H1 (cell line): ENCODE measurements around the gene CRABP2. TPM values are rescaled to one million over a fixed set of nuclear protein-coding genes. Genes with fewer than 3 reads are reported as not detected.

Source experiments
- CTCF ChIA-PET: fragments of 300-600 bp; sonication (Branson Sonifier 250); formaldehyde crosslinking; loops from one replicate; lab custom pipeline; 2021; ENCODE audit not compliant: partially characterized antibody; lab: Charles Lee
- POLR2A ChIA-PET: fragments of 300-600 bp; sonication (Branson Sonifier 250); formaldehyde crosslinking; loops from one replicate; lab custom pipeline; 2021; ENCODE audit warnings: inconsistent platforms; ENCODE audit not compliant: partially characterized antibody; lab: Charles Lee
- DNase-seq, 2 experiments: peaks; one replicate each; pipeline versions ENCODE4 v3.0.0 to v3.0.0-alpha.2; 2010 to 2022; ENCODE audit warnings: low spot score in 2 of 2, low read depth in 1 of 2, mixed read lengths in 1 of 2
- FAIRE-seq: peaks from 2 replicates; lab custom pipeline; 2011; peaks lifted over from hg19 to GRCh38; lab: Jason Lieb, UNC
- H2AFZ ChIP-seq: 2 replicates; pipeline ENCODE4 v1.8.1; 2012; ENCODE audit warnings: low read length, inconsistent platforms
- H2AK5ac ChIP-seq: 2 replicates; pipeline ENCODE4 v1.6.1; 2013; ENCODE audit warnings: low read depth, low read length
- H2BK120ac ChIP-seq: replicated peaks from 2 replicates; pipeline ENCODE3; 2013; ENCODE audit warnings: low read depth, low read length, inconsistent platforms
- H2BK12ac ChIP-seq: 2 replicates; pipeline ENCODE4 v1.6.1; 2013; ENCODE audit warnings: low read depth, low read length
- H2BK15ac ChIP-seq: 2 replicates; pipeline ENCODE4 v1.6.1; 2013; ENCODE audit warnings: low read length
- H2BK20ac ChIP-seq: 2 replicates; pipeline ENCODE4 v1.6.1; 2013; ENCODE audit warnings: low read length
- H2BK5ac ChIP-seq: 2 replicates; pipeline ENCODE4 v1.6.1; 2013; ENCODE audit warnings: low read depth, low read length
- H3K14ac ChIP-seq: 2 replicates; pipeline ENCODE4 v1.6.1; 2013; ENCODE audit warnings: inconsistent platforms; ENCODE audit not compliant: insufficient read length
- H3K18ac ChIP-seq: 2 replicates; pipeline ENCODE4 v1.6.1; 2013; ENCODE audit warnings: low read length; ENCODE audit errors: extremely low read depth
- H3K23ac ChIP-seq: 2 replicates; pipeline ENCODE4 v1.6.1; 2013; ENCODE audit warnings: inconsistent platforms; ENCODE audit not compliant: insufficient read length
- H3K23me2 ChIP-seq: 2 replicates; pipeline ENCODE4 v1.6.1; 2013; ENCODE audit warnings: low read depth, low read length
- H3K27ac ChIP-seq: 2 replicates; pipeline ENCODE4 v1.6.1; 2011; ENCODE audit warnings: low read depth, low read length, inconsistent platforms
- H3K27me3 ChIP-seq, 4 experiments: replicated peaks in 1 of 4; 1 replicate in 1 of 4; 2 replicates in 3 of 4; pipeline versions ENCODE4 v1.6.1 to v1.8.1; 2011 to 2013; ENCODE audit warnings: low read length in 3 of 4, mild to moderate bottlenecking in 3 of 4, inconsistent platforms in 2 of 4, mixed read lengths in 2 of 4, moderate library complexity in 1 of 4; ENCODE audit not compliant: control insufficient read depth in 3 of 4, insufficient read depth in 3 of 4; ENCODE audit errors: extremely low read depth in 1 of 4
- H3K36me3 ChIP-seq, 4 experiments: 2 replicates each; pipeline versions ENCODE4 v1.6.1 to v1.8.1; 2011 to 2013; ENCODE audit warnings: mild to moderate bottlenecking in 4 of 4, low read length in 3 of 4, moderate library complexity in 2 of 4, control low read depth in 1 of 4, inconsistent platforms in 1 of 4; ENCODE audit not compliant: insufficient read depth in 4 of 4, control insufficient read depth in 2 of 4
- H3K4ac ChIP-seq: replicated peaks from 2 replicates; pipeline ENCODE3; 2013; ENCODE audit warnings: low read length, low read depth, mixed read lengths, inconsistent platforms; ENCODE audit not compliant: insufficient read length
- H3K4me1 ChIP-seq, 4 experiments: replicated peaks in 1 of 4; 1 replicate in 1 of 4; 2 replicates in 3 of 4; pipeline versions ENCODE4 v1.6.1 to v1.8.1; 2011 to 2013; ENCODE audit warnings: low read length in 3 of 4, inconsistent platforms in 2 of 4, mixed read lengths in 1 of 4; ENCODE audit not compliant: insufficient read depth in 4 of 4, control insufficient read depth in 3 of 4
- H3K4me2 ChIP-seq, 2 experiments: 2 replicates each; pipeline versions ENCODE4 v1.6.1 to v1.8.1; 2011 to 2013; ENCODE audit warnings: low read depth in 2 of 2, low read length in 2 of 2, control low read depth in 1 of 2, inconsistent platforms in 1 of 2, mild to moderate bottlenecking in 1 of 2; ENCODE audit not compliant: insufficient read depth in 1 of 2
- H3K4me3 ChIP-seq, 4 experiments: fragments of 200-600, 300-600 bp in 1 of 4; sonication (generic), shearing (Covaris generic), sonication (Bioruptor Twin) in 1 of 4; 2 replicates each; pipeline versions ENCODE4 v1.5.1 to v1.8.1; 2011 to 2016; ENCODE audit warnings: low read length in 4 of 4, low read depth in 3 of 4, control low read depth in 2 of 4, inconsistent platforms in 2 of 4, mild to moderate bottlenecking in 2 of 4, mixed read lengths in 1 of 4, moderate library complexity in 1 of 4; ENCODE audit not compliant: insufficient read depth in 2 of 4; ENCODE audit errors: extremely low read depth in 1 of 4
- H3K56ac ChIP-seq: replicated peaks from 2 replicates; pipeline ENCODE3; 2013; ENCODE audit warnings: low read depth, mild to moderate bottlenecking, mixed read lengths, low read length, inconsistent platforms; ENCODE audit not compliant: insufficient read length
- H3K79me1 ChIP-seq: 2 replicates; pipeline ENCODE4 v1.6.1; 2013; ENCODE audit warnings: low read depth, low read length, control low read depth
- H3K79me2 ChIP-seq, 2 experiments: 2 replicates each; pipeline versions ENCODE4 v1.6.1 to v1.8.1; 2012 to 2013; ENCODE audit warnings: low read length in 2 of 2, mild to moderate bottlenecking in 2 of 2, inconsistent platforms in 1 of 2; ENCODE audit not compliant: insufficient read depth in 2 of 2, control insufficient read depth in 1 of 2
- H3K9ac ChIP-seq, 4 experiments: replicated peaks in 1 of 4; 1 replicate in 1 of 4; 2 replicates in 3 of 4; pipeline versions ENCODE4 v1.6.1 to v1.8.1; 2011 to 2013; ENCODE audit warnings: low read depth in 3 of 4, low read length in 3 of 4, control low read depth in 2 of 4, mild to moderate bottlenecking in 2 of 4, moderate library complexity in 2 of 4, inconsistent platforms in 1 of 4; ENCODE audit errors: extremely low read depth in 1 of 4
- H3K9me3 ChIP-seq, 2 experiments: 2 replicates each; pipeline versions ENCODE4 v1.6.1 to v1.8.1; 2012 to 2013; ENCODE audit warnings: mild to moderate bottlenecking in 2 of 2, moderate library complexity in 2 of 2, control low read depth in 1 of 2, inconsistent platforms in 1 of 2, low read depth in 1 of 2, low read length in 1 of 2, mixed read lengths in 1 of 2; ENCODE audit not compliant: insufficient read depth in 2 of 2
- H4K20me1 ChIP-seq, 2 experiments: replicated peaks in 1 of 2; 2 replicates each; pipeline versions ENCODE3 to v1.8.1; 2011 to 2013; ENCODE audit warnings: inconsistent platforms in 2 of 2, low read length in 2 of 2, mild to moderate bottlenecking in 1 of 2; ENCODE audit not compliant: insufficient read depth in 2 of 2, control insufficient read depth in 1 of 2
- H4K5ac ChIP-seq: 2 replicates; pipeline ENCODE4 v1.6.1; 2013; ENCODE audit warnings: low read length, low read depth, mixed read lengths, inconsistent platforms; ENCODE audit not compliant: insufficient read length
- H4K8ac ChIP-seq: 2 replicates; pipeline ENCODE4 v1.8.0; 2013; ENCODE audit warnings: mild to moderate bottlenecking, moderate library complexity, low read length, inconsistent platforms; ENCODE audit not compliant: insufficient read depth; ENCODE audit errors: extremely low read depth
- H4K91ac ChIP-seq: replicated peaks from 2 replicates; pipeline ENCODE3; 2013; ENCODE audit warnings: low read length, mixed read lengths, inconsistent platforms; ENCODE audit not compliant: insufficient read length
- ATF3 ChIP-seq: IDR thresholded peaks from 2 replicates; pipeline ENCODE4 v1.6.1; 2011; ENCODE audit warnings: low read depth, mild to moderate bottlenecking, low read length; ENCODE audit not compliant: insufficient read depth
- CBX5 ChIP-seq: fragments of 300-800, 300-1000 bp; sonication (generic); IDR thresholded peaks from 2 replicates; pipeline ENCODE4 v1.7.1; 2016; ENCODE audit warnings: antibody characterized with exemption, low read length, low read depth
- CTCF ChIP-seq, 3 experiments: IDR thresholded peaks; 1 replicate in 2 of 3; 2 replicates in 1 of 3; pipeline versions ENCODE4 v1.5.1 to v1.6.1; 2011; ENCODE audit warnings: low read length in 3 of 3, mild to moderate bottlenecking in 3 of 3, inconsistent platforms in 2 of 3, low read depth in 1 of 3, moderate library complexity in 1 of 3; ENCODE audit not compliant: insufficient read depth in 1 of 3; ENCODE audit errors: control extremely low read depth in 1 of 3
- FOSL1 ChIP-seq: IDR thresholded peaks from 2 replicates; pipeline ENCODE4 v1.6.1; 2011; ENCODE audit warnings: mild to moderate bottlenecking, low read depth, low read length, moderate library complexity; ENCODE audit not compliant: insufficient read depth
- JUND ChIP-seq: IDR thresholded peaks from 2 replicates; pipeline ENCODE4 v1.6.1; 2011; ENCODE audit warnings: mild to moderate bottlenecking, improper control_type of control experiment, low read length
- POLR2A ChIP-seq, 2 experiments: IDR thresholded peaks; 1 replicate in 1 of 2; 2 replicates in 1 of 2; pipeline ENCODE4 v1.6.1; 2011; ENCODE audit warnings: low read depth in 2 of 2, low read length in 2 of 2, mild to moderate bottlenecking in 2 of 2; ENCODE audit errors: control extremely low read depth in 1 of 2
- SP4 ChIP-seq: IDR thresholded peaks from 2 replicates; pipeline ENCODE4 v1.6.1; 2012; ENCODE audit warnings: low read length, inconsistent platforms
- SUZ12 ChIP-seq: fragments of 200-600 bp; sonication (generic); IDR thresholded peaks from 2 replicates; pipeline ENCODE4 v1.6.1; 2012; ENCODE audit warnings: mild to moderate bottlenecking, inconsistent platforms, low read length, moderate library complexity, mixed read lengths
- YY1 ChIP-seq: IDR thresholded peaks from 2 replicates; pipeline ENCODE4 v1.6.1; 2011; ENCODE audit warnings: low read depth, mild to moderate bottlenecking, low read length
- whole genome bisulfite sequencing, 2 experiments: shearing (Covaris generic) in 1 of 2; methylation state at CpG; one replicate each; pipeline versions ENCODE4 v1.1.6 to v1.1.7; 2013 to 2015; ENCODE audit warnings: low lambda C conversion rate in 2 of 2, mixed read lengths in 2 of 2, inconsistent platforms in 1 of 2, low coverage in 1 of 2, missing lambda C conversion rate in 1 of 2; ENCODE audit not compliant: insufficient replicate concordance in 2 of 2, insufficient coverage in 1 of 2, insufficient read length in 1 of 2; ENCODE audit errors: extremely low coverage in 1 of 2, missing lambda C conversion rate in 1 of 2; 5-methylcytosine and 5-hydroxymethylcytosine counted together
- polyA plus RNA-seq, 7 experiments: library from polyadenylated mRNA; depleted of rRNA in 3 of 7; stranded (reverse) in 5 of 7; unstranded in 2 of 7; fragments of >200 nt in 5 of 7; fragments of 200-250 nt in 2 of 7; gene quantifications; 1 replicate in 5 of 7; 2 replicates in 1 of 7; 4 replicates in 1 of 7; pipeline versions ENCODE4 v1.2.1 to v1.2.3, GENCODE V29; 2011 to 2013; ENCODE audit warnings: missing spikeins in 2 of 7, mixed read lengths in 2 of 7
- total RNA-seq: library from RNA; stranded (reverse); fragmentation: NEBNext Ultra II Directional; extraction: Animal tissue kit (Norgen Biotek cat#: 25700); gene quantifications from 2 replicates; pipeline ENCODE4 v1.2.1, GENCODE V29; 2021

Gene CRABP2
- total and polyA plus RNA-seq, 2 of the 8 experiments (the other 6 are each of a cell fraction or from before 2014, with no cell fraction given): 69.2 to 119 TPM

DNA sequence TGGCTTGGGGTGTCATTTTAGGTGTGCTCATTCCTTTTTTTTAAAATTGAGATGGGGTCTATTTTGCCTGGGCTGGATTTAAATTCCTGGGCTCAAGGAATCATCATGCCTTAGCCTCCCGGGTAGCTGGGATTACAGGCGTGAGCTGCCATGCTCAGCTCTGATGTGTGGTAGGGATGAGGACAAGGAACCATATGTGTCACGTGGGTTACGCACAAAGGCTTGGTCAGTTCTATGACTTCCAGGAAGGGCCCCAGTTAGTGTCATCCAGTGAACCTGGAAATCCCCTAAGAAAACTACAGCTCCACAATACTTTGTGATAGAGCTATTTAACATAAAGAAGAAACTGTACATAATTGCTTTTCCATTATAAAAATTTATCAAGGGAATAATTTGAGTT is 16.2 kb upstream of the CRABP2 start:
- FAIRE-seq: no peak
- peaks cover 2 to 18% (median 14%) of the 10 kb centered on the region in 4 experiments; a peak in 6 of 7 replicates for H3K4me1 ChIP-seq
- CTCF ChIA-PET: interaction anchor here (0.6 to 65.2 kb wide), 11 partner anchors 34 to 1831 kb away, joined by 3 to 4284 read pairs (median 3); partner anchors contain the start of genes CRABP2, NES and NTRK1
- H2BK12ac ChIP-seq: no peak overlapping the region
- DNase-seq: no peak
- no peak overlapping the region for H2BK20ac ChIP-seq
- no peak overlapping the region for H3K4ac ChIP-seq
- no peak overlapping the region for H2AK5ac ChIP-seq
- H3K79me1 ChIP-seq: peaks cover 2% of the 10 kb centered on the region; the same call in 1 of the 2 replicates
- POLR2A ChIA-PET: interaction anchor here (1.0 to 8.5 kb wide), 7 partner anchors 10 to 162 kb away, joined by 3 to 135 read pairs (median 4); partner anchors contain the start of gene MRPL24
- H2BK15ac ChIP-seq: no peak overlapping the region
- no peaks in the 10 kb centered on the region for H3K27me3 ChIP-seq
- H3K56ac ChIP-seq: no peak overlapping the region
- no peak overlapping the region for H4K91ac ChIP-seq
- no peak overlapping the region for H3K4me3 ChIP-seq
- H2BK120ac ChIP-seq: no peak overlapping the region
- H3K18ac ChIP-seq: no peak overlapping the region
- H4K5ac ChIP-seq: no peak overlapping the region
- no peak overlapping the region for H2BK5ac ChIP-seq
- H3K4me2 ChIP-seq: no peak overlapping the region
- peaks cover 17 to 26% of the 10 kb centered on the region in 2 experiments for H4K20me1 ChIP-seq
- no peak overlapping the region for H2AFZ ChIP-seq
- peaks cover 16 to 31% (median 30%) of the 10 kb centered on the region in 4 experiments for H3K36me3 ChIP-seq
- no peaks in the 10 kb centered on the region; the same call in 1 of the 2 replicates for H3K23me2 ChIP-seq
- WGBS, 2 experiments: 99% methylated on average over 4 of the region's 4 CpGs; no CpG with 5 or more reads in 1 of the 2 experiments
- no peak overlapping the region for H4K8ac ChIP-seq
- no peak overlapping the region for H3K14ac ChIP-seq
- no peak overlapping the region for H3K27ac ChIP-seq
- H3K9me3 ChIP-seq: no peaks in the 10 kb centered on the region
- H3K9ac ChIP-seq: no peak overlapping the region
- no peak overlapping the region for H3K23ac ChIP-seq
- peaks cover 7 to 42% of the 10 kb centered on the region in 2 experiments for H3K79me2 ChIP-seq
- no peak for TF ChIP-seq SUZ12
- TF ChIP-seq POLR2A (IDR thresholded peaks at IDR 0.05; ENCODE audit: control extremely low read depth in 1 of 2, low read depth in 2 of 2, low read length in 2 of 2): no peak
- no peak for TF ChIP-seq JUND
- TF ChIP-seq CBX5: no peak
- no peak for TF ChIP-seq CTCF (IDR thresholded peaks at IDR 0.05; ENCODE audit: control extremely low read depth in 1 of 3, insufficient read depth in 1 of 3, low read depth in 1 of 3, low read length in 3 of 3)
- TF ChIP-seq SP4: no peak
- no peak for TF ChIP-seq FOSL1
- TF ChIP-seq ATF3: no peak
- TF ChIP-seq YY1: no peak
